Ovary (tissue), 3 donors: ENCODE results near the gene ARHGAP22.

Experiments used
- POLR2A ChIP-seq: fragments of 450-650 bp; IDR thresholded peaks from one replicate; pipeline ENCODE4 v1.6.1; 2017; ENCODE audit warnings: antibody characterized with exemption, mild to moderate bottlenecking, moderate library complexity
- TF ChIP-seq, protein P1 (sequence below), 3 donors: fragments of 450-650 bp in 2 of 3; fragments of 200-600 bp in 1 of 3; IDR thresholded peaks; one replicate each; pipeline versions ENCODE4 v1.5.1 to v1.8.0; 2016 to 2022; ENCODE audit warnings: antibody characterized with exemption in 3 of 3, mild to moderate bottlenecking in 1 of 3
- donor health status: DM: no; HTN: no; CAD: no.

DNA sequence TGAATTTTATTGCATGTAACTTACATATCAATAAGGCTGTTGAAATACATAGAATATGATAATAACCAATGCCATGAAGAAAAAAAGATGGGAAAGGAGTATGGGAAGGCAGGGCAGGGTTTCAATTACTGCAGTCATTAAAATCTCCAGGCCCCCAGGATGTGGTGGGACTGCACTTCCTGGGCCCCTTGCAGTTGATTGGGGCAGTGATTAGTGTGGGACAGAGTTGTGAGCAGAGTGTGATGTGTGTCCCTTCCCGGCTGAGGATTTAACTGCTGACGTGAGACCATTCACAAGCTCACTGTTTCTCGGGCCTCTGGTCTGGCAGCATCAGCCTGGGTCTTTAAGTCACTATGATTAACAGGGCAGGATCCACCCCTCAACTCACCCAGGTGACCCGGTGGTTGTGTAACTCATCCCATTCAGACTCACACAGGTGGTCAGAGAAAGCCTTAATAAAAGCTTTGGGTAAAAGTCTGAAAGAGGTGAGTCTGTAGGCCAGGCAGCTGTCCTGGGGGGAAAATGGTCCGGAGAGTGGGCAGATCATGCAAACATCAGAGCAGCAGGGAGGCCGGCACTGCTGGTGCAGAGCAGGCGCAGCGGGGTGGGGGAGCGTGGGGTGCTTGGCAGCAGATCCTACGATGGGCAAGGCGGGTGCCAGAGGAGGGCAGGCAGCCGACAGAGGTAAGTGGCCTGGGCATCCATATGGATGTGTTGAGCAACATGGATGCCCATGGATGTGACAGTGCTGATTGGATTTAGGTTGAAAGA lies 43.5 kb upstream of the ARHGAP22 start:
- TF ChIP-seq, protein P1, sequence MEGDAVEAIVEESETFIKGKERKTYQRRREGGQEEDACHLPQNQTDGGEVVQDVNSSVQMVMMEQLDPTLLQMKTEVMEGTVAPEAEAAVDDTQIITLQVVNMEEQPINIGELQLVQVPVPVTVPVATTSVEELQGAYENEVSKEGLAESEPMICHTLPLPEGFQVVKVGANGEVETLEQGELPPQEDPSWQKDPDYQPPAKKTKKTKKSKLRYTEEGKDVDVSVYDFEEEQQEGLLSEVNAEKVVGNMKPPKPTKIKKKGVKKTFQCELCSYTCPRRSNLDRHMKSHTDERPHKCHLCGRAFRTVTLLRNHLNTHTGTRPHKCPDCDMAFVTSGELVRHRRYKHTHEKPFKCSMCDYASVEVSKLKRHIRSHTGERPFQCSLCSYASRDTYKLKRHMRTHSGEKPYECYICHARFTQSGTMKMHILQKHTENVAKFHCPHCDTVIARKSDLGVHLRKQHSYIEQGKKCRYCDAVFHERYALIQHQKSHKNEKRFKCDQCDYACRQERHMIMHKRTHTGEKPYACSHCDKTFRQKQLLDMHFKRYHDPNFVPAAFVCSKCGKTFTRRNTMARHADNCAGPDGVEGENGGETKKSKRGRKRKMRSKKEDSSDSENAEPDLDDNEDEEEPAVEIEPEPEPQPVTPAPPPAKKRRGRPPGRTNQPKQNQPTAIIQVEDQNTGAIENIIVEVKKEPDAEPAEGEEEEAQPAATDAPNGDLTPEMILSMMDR (IDR thresholded peaks at IDR 0.05), result no peak
- TF ChIP-seq POLR2A, result no peak
